HG02840 (cell line): Measurements from ENCODE around the gene MUC16.

ENCODE experiments used
- ATAC-seq: cut with Tn5 transposase; IDR thresholded peaks from one replicate; pipeline ENCODE4 v1.9.1; 2021; ENCODE audit warnings: mild to moderate bottlenecking, moderate library complexity, moderate number of reproducible peaks; ENCODE audit not compliant: unreplicated experiment, low FRiP score

Gene MUC16

DNA sequence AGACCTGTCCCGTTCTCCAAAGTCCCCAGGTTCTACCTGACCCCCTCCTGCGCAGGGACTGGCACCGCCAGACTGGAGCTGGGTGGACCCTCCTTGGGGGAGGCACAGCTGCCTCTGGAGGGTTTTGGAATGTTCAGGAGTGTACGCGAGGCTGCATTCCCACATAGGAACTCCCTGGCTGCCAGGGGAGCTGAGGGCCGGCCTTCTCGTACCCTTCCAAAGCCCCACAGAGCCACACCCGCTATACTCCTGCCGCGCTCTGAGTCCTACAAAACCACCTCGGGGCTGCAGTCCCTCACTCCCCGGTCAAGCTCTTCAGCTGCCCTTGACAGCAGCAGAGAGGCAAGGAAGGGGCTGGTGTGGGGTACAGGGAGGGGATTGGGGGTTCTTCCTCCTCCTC lies 484 bp upstream of the MUC16 start:
- ATAC-seq: no peak

- ATAC-seq: no peak
Observed at GRCh38 chr19:9009431-9009830, 778 bp downstream of the MUC16 start.

DNA sequence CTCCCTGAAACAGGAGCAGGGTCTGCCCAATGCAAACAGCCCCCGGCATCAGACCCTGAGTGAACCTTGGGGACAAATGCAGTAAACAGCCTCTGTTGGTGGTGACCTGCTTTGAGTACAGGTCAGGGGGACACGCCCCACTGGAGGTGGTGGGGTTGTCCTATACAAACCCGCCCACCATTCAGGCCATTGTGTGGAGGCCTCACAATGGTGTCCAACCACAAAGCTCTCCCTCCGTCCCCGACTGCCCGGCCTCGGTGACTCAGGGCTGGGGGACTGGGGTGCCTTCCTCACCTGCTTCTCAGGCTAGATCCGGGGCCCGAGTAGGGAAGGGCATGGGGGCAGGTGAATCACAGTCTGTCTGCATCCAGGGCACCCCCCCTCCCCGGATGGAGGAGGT lies 1.5 kb downstream of the MUC16 start:
- ATAC-seq: no peak

DNA sequence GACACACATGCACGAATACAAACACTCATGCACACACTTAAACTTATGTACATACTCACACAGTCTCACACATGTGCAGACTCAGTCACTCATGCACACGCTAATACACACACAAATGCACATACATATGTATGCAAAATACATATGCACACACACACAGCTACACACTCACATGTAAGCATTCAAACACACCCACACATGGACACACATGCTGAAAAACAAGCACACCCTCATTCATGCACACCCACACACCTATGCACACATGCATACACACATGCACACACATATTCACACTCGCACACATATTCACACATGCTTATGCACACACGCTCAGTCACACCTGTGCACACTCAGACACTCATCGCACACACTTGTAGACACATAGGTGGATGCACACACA lies 9.3 kb downstream of the MUC16 start:
- no peak for ATAC-seq

DNA sequence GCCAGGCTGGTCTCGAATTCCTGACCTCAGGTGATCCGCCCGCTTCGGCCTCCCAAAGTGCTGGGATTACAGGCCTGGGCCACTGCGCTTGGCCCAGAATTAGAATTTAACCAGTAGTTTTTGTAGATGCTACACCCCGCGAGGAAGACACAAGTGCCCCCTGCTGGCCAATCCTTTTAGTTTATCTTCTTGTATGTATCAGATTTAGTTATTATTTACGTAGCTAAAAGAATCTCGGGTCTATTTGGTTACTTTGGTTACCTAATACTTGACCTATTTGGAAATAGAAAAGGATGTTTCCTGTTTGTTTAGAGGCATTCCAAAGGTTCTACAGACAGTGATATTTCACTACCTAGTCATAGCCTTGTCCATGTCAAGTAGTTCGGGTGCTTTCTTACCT lies 22.0 kb downstream of the MUC16 start:
- ATAC-seq: no peak

DNA sequence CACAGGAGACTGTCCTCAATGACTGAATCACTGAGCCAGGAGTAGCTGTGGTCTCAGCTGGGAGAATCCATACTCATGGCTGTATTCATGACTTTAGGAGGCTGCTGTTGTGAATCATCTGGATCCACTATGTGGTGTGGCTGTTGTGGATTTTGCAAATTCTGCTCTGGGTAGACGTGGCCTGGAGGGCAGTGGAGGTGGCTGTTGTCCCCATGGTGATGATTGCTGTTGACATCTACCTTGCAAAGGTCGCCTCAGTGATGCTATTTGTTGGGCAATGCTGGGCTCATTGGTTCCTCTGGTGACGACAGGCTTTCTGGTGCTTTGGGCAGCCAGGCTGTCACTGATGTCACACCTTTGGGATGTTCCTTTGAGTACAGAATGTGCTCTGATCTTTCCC lies 23.9 kb downstream of the MUC16 start:
- ATAC-seq: no peak

DNA sequence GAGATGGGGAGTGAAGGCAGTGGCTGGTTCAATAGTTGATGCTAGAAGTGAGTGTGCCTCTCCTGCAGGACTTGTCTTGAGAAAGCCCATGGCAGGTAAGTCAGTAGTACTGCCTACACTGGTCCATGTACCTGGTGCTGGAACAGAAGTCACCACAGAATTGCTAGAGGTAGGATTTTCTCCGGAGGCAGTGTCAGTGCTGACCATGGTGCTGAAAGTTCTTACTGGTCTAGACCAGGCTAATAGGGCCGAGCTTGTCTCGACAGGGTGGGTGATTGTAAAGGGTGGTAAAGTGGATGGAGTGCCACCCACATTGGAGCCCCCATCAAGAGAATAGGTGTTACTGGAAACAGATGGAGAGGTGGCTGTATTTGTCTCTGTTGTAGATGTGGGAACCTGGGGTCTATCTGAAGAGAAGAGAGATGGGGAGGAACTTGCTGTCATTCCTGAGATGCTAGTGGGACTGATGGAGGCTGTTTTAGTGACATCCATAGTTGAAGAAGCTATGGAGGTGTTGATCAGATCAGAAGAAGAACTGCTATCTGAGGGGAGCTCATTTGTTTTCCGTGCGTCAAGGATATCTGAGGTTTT lies 36.6 kb downstream of the MUC16 start:
- ATAC-seq: no peak

DNA sequence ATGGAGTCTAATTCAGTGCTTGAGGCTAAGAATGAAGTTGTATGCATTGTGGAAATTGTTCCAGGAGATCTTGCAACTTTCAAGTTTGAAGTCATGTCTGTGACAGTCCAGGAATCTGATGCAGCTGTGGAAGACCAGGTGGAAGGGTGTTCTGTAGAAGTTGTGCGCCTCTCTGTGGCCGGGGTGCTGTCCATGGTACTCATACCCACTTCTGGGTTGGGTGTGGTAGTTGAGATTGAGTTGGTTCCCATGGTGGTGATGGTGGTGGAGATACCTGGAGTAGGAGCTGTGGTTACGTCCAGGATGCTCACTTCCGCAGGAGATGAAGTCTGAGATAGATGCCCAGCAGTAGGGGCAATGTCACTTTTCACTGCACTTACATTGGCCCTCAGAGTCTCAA lies 44.3 kb downstream of the MUC16 start:
- ATAC-seq: no peak
